ENCODE results near the gene SMIM41. TPM values are rescaled to one million over a fixed set of nuclear protein-coding genes. Genes with fewer than 3 reads are reported as not detected.

The SMIM41 gene
- total RNA-seq, 4 donors from 2014 or later, result 1.4 to 6.6 TPM; not detected in 2

GRCh38 chr12:52070185-52070925, 9.1 kb upstream of the SMIM41 start:
- no peak for DNase-seq
- TF ChIP-seq POLR2A (IDR thresholded peaks at IDR 0.05), result no peak
- peaks cover 0 to 15% (median 7%) of the 10 kb centered on the region in 4 donors for H3K4me1 ChIP-seq
- H3K36me3 ChIP-seq, result peaks cover 0 to 23% (median 0%) of the 10 kb centered on the region in 3 donors
- H3K9me3 ChIP-seq, result no peaks in the 10 kb centered on the region
- H3K27me3 ChIP-seq, result no peaks in the 10 kb centered on the region
- peak overlapping the region; percentile 79 to 91 (median 84) for H3K27ac ChIP-seq
- peak overlapping the region; percentile 77 to 93 (median 80) for H3K4me3 ChIP-seq

- no peaks in the 10 kb centered on the region for H3K27me3 ChIP-seq
Observed at GRCh38 chr12:52073531-52074381, 5.7 kb upstream of the SMIM41 start.

GRCh38 chr12:52074971-52075724, 4.4 kb upstream of the SMIM41 start:
- Histone ChIP-seq H3K4me1 (peaks cover 0 to 15% (median 7%) of the 10 kb centered on the region in 4 donors), H3K27ac (no peak overlapping the region), H3K27me3 (no peaks in the 10 kb centered on the region), H3K9me3 (no peaks in the 10 kb centered on the region), H3K36me3 (peaks cover 0 to 56% (median 0%) of the 10 kb centered on the region in 3 donors), H3K4me3 (no peak overlapping the region)
- peak in 1 of 3 donors; percentile 11 for DNase-seq
- TF ChIP-seq POLR2A (IDR thresholded peaks at IDR 0.05) (no peak), CTCF (IDR thresholded peaks at IDR 0.05) (no peak)

More at GRCh38 chr12:52073531-52074381, 5.7 kb upstream of the SMIM41 start:
- Histone ChIP-seq H3K9me3 (no peaks in the 10 kb centered on the region), H3K4me1 (peaks cover 0 to 15% (median 7%) of the 10 kb centered on the region in 4 donors), H3K27ac (no peak overlapping the region), H3K4me3 (no peak overlapping the region), H3K36me3 (peaks cover 0 to 51% (median 0%) of the 10 kb centered on the region in 3 donors)
- DNase-seq, result peak in 2 of 3 donors; percentile 25 to 50
- TF ChIP-seq POLR2A (IDR thresholded peaks at IDR 0.05) (no peak), CTCF (IDR thresholded peaks at IDR 0.05) (no peak)

GRCh38 chr12:52076811-52077210, 2.7 kb upstream of the SMIM41 start:
- no peak for DNase-seq
- no peak overlapping the region for H3K4me3 ChIP-seq
- no peak overlapping the region for H3K27ac ChIP-seq
- peaks cover 0 to 56% (median 0%) of the 10 kb centered on the region in 3 donors for H3K36me3 ChIP-seq
- no peak for TF ChIP-seq CTCF (IDR thresholded peaks at IDR 0.05)
- no peak for TF ChIP-seq POLR2A (IDR thresholded peaks at IDR 0.05)
- H3K27me3 ChIP-seq, result no peaks in the 10 kb centered on the region
- H3K4me1 ChIP-seq, result peaks cover 0 to 14% (median 12%) of the 10 kb centered on the region in 4 donors
- no peaks in the 10 kb centered on the region for H3K9me3 ChIP-seq

- H3K27ac ChIP-seq, result no peak overlapping the region
- TF ChIP-seq CTCF (IDR thresholded peaks at IDR 0.05) (no peak), POLR2A (IDR thresholded peaks at IDR 0.05) (no peak)
- H3K36me3 ChIP-seq, result peaks cover 0 to 52% (median 0%) of the 10 kb centered on the region in 3 donors
- peaks cover 0 to 26% (median 18%) of the 10 kb centered on the region in 4 donors for H3K4me1 ChIP-seq
- no peaks in the 10 kb centered on the region for H3K27me3 ChIP-seq
- no peak overlapping the region for H3K4me3 ChIP-seq
- DNase-seq, result no peak
- H3K9me3 ChIP-seq, result no peaks in the 10 kb centered on the region
Observed at GRCh38 chr12:52078276-52078675, 1.2 kb upstream of the SMIM41 start.
